GM21526 (cell line): ENCODE results near the gene ZNF534.
"Not testable (repeated sequence)": the region's sequence is repeated elsewhere in the genome, so short reads cannot be mapped to it uniquely, and the experiment has no call there.

Experiments used
- ATAC-seq: cut with Tn5 transposase; IDR thresholded peaks from one replicate; pipeline ENCODE4 v1.9.1; 2021; ENCODE audit warnings: moderate library complexity; ENCODE audit not compliant: unreplicated experiment, low FRiP score

Gene ZNF534

GRCh38 chr19:52494518-52494917 is 65.6 kb downstream of the ZNF534 start:
- ATAC-seq, result no peak

- no peak for ATAC-seq
Observed at GRCh38 chr19:52498571-52498970, 69.6 kb downstream of the ZNF534 start.

GRCh38 chr19:52500474-52500873 is 71.5 kb downstream of the ZNF534 start:
- ATAC-seq, result not testable (repeated sequence)

- ATAC-seq, result not testable (repeated sequence)
Observed at GRCh38 chr19:52500991-52501390, 72.0 kb downstream of the ZNF534 start.
